IPS DF 4.7 (cell line): ENCODE data around the gene KEAP1.
"Not testable (repeated sequence)": the region's sequence is repeated elsewhere in the genome, so short reads cannot be mapped to it uniquely, and the experiment has no call there.

Experiments used
- DNase-seq: peaks from one replicate; pipeline ENCODE4 v3.0.0-alpha.2; 2013; ENCODE audit warnings: low spot score; ENCODE audit errors: extremely low read depth

KEAP1 gene

GRCh38 chr19:10503002-10503789, at the start of gene KEAP1:
Gene KEAP1, minus strand, starts transcription at chr19:10503356. Its CDS starts 3,323 bp downstream, at chr19:10500033.
- no peak for DNase-seq

GRCh38 chr19:10552510-10553053, 49.4 kb upstream of the KEAP1 start:
- DNase-seq: no peak

- no peak for DNase-seq
These were observed 48.6 kb upstream of the KEAP1 start for GRCh38 chr19:10551698-10552301.

GRCh38 chr19:10551006-10551405, 47.9 kb upstream of the KEAP1 start:
- not testable (repeated sequence) for DNase-seq

GRCh38 chr19:10550336-10550735, 47.2 kb upstream of the KEAP1 start:
- no peak for DNase-seq

- DNase-seq: no peak
These were observed 46.6 kb upstream of the KEAP1 start for GRCh38 chr19:10549733-10550132.

- no peak for DNase-seq
These were observed 45.7 kb upstream of the KEAP1 start for GRCh38 chr19:10548746-10549276.

GRCh38 chr19:10546817-10547216, 43.7 kb upstream of the KEAP1 start:
- DNase-seq: no peak

- no peak for DNase-seq
These were observed 41.6 kb upstream of the KEAP1 start for GRCh38 chr19:10544753-10545251.

- DNase-seq: no peak
These were observed 41.1 kb upstream of the KEAP1 start for GRCh38 chr19:10544242-10544752.

GRCh38 chr19:10543420-10544241, 40.5 kb upstream of the KEAP1 start, which contains the start of gene ATG4D:
Gene ATG4D, plus strand, starts transcription at chr19:10543904. Its CDS starts 187 bp downstream, at chr19:10544091.
- DNase-seq: no peak

GRCh38 chr19:10543059-10543419, 39.9 kb upstream of the KEAP1 start:
- DNase-seq: no peak

GRCh38 chr19:10539016-10539415, 35.9 kb upstream of the KEAP1 start:
- DNase-seq: not testable (repeated sequence)

- DNase-seq: no peak
These were observed 35.2 kb upstream of the KEAP1 start for GRCh38 chr19:10538204-10538983.

- no peak for DNase-seq
These were observed 34.5 kb upstream of the KEAP1 start for GRCh38 chr19:10537668-10538067.

GRCh38 chr19:10535613-10536012, 32.5 kb upstream of the KEAP1 start:
- no peak for DNase-seq

GRCh38 chr19:10533646-10534386, 30.7 kb upstream of the KEAP1 start:
- DNase-seq: no peak

- no peak for DNase-seq
These were observed 29.3 kb upstream of the KEAP1 start for GRCh38 chr19:10532457-10532856.

- DNase-seq: not testable (repeated sequence)
These were observed 23.7 kb upstream of the KEAP1 start for GRCh38 chr19:10526887-10527286.

GRCh38 chr19:10525636-10526035, 22.5 kb upstream of the KEAP1 start:
- DNase-seq: no peak
